ENCODE data around the gene PTPN3.

DNA sequence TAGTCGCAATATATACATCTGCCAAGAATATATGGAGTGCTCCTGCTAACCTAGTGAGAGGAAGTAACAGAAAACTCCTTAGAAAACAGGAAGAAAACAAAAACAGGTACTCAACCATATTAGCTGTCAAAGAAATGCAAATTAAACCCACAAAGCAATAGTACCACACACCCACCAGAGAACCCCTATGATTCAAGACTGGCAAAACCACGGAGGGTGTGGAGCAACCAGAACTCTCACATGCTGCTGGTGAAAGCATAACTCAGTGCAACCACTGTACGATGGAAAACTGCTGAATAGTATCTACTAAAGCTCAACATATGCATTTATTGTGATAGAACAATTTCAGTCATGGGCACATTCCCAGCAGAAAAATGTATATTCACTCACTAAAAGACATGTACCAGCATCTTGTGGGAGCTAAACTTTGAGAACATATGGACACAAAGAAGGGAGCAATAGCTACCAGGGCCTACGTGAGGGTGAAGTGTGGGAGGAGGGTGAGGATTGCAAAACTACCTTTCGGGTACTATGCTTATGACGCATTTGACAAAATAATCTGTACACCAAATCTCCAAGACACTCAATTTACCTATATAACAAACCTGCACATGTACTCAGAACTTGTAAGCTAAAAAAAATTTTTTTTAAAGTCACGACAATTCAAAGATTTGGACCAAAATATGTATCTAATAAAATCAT, 34.0 kb downstream of the PTPN3 start:
- TF ChIP-seq SIN3A (IDR thresholded peaks at IDR 0.05; ENCODE audit: borderline replicate concordance, insufficient read depth, low read length) = no peak
- TF ChIP-seq, protein P1, sequence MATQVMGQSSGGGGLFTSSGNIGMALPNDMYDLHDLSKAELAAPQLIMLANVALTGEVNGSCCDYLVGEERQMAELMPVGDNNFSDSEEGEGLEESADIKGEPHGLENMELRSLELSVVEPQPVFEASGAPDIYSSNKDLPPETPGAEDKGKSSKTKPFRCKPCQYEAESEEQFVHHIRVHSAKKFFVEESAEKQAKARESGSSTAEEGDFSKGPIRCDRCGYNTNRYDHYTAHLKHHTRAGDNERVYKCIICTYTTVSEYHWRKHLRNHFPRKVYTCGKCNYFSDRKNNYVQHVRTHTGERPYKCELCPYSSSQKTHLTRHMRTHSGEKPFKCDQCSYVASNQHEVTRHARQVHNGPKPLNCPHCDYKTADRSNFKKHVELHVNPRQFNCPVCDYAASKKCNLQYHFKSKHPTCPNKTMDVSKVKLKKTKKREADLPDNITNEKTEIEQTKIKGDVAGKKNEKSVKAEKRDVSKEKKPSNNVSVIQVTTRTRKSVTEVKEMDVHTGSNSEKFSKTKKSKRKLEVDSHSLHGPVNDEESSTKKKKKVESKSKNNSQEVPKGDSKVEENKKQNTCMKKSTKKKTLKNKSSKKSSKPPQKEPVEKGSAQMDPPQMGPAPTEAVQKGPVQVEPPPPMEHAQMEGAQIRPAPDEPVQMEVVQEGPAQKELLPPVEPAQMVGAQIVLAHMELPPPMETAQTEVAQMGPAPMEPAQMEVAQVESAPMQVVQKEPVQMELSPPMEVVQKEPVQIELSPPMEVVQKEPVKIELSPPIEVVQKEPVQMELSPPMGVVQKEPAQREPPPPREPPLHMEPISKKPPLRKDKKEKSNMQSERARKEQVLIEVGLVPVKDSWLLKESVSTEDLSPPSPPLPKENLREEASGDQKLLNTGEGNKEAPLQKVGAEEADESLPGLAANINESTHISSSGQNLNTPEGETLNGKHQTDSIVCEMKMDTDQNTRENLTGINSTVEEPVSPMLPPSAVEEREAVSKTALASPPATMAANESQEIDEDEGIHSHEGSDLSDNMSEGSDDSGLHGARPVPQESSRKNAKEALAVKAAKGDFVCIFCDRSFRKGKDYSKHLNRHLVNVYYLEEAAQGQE (IDR thresholded peaks at IDR 0.05; ENCODE audit: insufficient read depth in 1 of 2, low read depth in 2 of 2, low read length in 2 of 2) = no peak
- TF ChIP-seq POLR2AphosphoS5 (IDR thresholded peaks at IDR 0.05; ENCODE audit: low read depth, low read length) = no peak
- TF ChIP-seq FOXP2 (optimal IDR thresholded peaks at IDR 0.05; ENCODE audit: borderline replicate concordance, extremely low read depth, extremely low read length, insufficient read depth) = no peak
- TF ChIP-seq TAF1 (IDR thresholded peaks at IDR 0.05; ENCODE audit: borderline replicate concordance, insufficient read depth, low read length) = no peak
